ENCODE data around the gene LRRC58.
"Not testable (repeated sequence)": the region's sequence is repeated elsewhere in the genome, so short reads cannot be mapped to it uniquely, and the experiment has no call there.

The LRRC58 gene

DNA sequence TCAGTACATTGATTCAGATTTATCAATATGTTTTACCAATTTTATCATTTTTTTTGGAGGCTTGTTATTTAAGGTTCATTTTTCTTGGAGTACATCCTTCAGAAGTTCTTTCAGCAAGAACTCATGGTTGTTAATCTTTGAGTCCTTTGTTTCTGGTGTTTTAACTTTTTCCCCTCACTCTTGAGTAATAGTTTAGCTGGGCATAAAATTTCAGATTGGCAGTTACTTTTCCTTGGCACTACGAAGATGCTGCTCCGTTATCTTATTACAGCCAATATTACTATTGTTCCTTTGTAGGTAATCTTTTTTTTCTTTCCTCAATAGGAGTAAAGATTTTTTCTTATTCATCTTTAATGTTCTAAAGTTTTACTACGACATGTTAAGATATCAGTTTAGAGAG, 9.8 kb downstream of the LRRC58 start:
- DNase-seq (ENCODE audit: low spot score) = no peak

DNA sequence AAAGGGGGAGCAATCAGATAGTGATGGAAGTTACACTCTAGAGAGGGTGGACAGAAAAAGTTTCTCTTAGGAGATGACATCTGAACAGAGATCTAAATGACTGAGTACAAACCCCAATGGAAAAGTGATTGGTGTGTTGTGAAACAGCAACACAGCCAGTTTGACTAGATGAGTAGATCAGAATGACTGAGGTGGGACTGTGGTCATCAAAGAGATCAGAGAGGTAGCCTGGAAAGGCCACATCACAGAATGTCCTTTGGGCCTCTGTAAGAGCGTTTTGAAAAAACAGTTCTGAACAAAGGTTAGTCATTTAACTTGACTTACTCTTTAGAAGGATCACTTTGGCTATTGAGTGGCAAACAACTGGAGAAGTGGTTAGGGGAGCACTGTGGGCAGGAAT, 10.6 kb downstream of the LRRC58 start:
- no peak for DNase-seq (ENCODE audit: low spot score)

DNA sequence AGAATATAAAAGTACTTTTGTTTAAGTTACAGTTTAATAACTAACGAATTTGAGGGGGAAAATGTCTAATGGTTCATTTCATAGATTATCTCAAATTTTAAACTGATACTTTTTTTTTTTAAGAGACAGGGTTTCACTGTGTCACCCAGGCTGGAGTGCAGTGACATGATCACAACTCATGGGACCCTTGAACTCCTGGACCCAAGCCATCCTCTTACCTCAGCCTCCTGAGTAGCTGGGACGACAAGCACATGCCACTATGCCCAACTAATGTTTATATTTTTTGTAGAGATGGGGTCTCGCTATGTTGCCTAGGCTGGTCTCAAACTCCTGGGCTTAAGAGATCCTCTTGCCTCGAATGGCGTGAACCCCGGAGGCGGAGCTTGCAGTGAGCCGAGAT, 16.5 kb downstream of the LRRC58 start:
- DNase-seq (ENCODE audit: low spot score) = no peak

DNA sequence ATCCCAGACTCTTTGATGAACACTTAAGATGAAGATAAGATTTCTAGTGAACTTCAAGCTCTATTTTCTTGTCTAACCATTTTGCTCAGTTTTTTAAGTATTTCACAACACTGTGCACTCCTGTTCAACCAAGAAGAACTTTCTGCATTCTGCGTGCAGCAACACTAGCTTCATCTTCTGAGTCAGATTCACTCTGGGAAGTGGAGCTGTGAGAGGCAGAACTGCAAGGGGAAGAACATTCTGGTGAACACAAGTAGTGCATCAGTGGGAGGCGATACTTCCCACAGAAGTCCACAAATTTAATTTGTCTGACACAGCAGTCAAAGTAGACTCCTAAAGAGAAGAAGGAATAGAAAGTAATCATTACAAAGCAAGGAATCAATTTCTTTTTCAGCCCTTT, 18.1 kb downstream of the LRRC58 start:
- DNase-seq (ENCODE audit: low spot score) = no peak

DNA sequence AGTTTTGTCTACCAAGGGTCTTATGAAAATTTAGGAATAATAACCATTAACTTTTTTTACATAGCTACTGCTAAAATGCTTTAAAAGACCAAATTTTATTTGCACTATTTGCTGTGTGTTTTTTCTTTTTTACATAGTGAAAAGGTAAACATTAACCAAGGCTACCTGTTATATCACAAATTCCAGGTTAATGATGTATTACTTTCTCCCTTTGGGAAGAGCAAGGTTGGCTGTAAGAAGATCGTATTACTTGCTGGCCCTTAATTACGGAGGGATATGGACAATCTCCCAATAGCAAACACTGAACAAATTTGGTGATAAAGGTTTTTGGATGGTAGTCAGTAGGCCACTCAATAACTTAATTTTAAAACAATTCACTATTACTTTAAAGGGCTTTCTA, 22.4 kb downstream of the LRRC58 start:
- no peak for DNase-seq (ENCODE audit: low spot score)

DNA sequence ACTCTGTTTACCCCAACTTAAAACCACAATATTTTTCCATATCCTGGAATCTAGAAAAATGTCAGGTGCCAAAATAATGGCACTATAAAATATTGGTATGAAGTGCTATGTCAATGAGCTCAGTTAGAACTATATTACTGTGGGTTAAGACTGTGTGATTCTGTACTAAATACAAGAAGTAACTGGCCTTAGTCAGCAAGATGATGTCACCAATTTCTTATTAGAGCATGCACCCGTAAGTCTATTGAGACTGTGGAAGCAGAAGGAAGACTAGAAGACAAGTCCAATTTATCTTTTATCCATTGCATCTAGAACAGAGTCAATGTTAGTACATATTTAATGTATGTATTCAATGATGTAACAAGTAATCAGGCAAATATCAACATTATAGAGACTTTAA, 25.0 kb downstream of the LRRC58 start:
- DNase-seq (ENCODE audit: low spot score) = peak; percentile 38

DNA sequence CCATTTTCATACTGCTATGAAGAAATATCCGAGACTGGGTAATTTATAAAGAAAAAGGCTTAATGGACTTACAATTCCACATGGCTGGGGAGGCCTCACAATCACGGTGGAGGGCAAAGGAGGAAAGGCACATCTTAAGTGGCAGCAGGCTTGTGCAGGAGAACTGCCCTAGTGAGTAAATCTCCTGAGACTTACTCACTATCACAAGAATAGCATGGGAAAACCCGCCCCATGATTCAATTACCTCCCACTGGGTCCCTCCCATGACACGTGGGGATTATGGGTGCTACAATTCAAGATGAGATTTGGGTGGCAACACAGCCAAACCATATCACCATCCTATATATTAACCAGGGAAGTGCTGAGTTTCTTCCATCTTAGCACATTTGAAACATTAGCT, 25.4 kb downstream of the LRRC58 start:
- peak; percentile 14 for DNase-seq (ENCODE audit: low spot score)

DNA sequence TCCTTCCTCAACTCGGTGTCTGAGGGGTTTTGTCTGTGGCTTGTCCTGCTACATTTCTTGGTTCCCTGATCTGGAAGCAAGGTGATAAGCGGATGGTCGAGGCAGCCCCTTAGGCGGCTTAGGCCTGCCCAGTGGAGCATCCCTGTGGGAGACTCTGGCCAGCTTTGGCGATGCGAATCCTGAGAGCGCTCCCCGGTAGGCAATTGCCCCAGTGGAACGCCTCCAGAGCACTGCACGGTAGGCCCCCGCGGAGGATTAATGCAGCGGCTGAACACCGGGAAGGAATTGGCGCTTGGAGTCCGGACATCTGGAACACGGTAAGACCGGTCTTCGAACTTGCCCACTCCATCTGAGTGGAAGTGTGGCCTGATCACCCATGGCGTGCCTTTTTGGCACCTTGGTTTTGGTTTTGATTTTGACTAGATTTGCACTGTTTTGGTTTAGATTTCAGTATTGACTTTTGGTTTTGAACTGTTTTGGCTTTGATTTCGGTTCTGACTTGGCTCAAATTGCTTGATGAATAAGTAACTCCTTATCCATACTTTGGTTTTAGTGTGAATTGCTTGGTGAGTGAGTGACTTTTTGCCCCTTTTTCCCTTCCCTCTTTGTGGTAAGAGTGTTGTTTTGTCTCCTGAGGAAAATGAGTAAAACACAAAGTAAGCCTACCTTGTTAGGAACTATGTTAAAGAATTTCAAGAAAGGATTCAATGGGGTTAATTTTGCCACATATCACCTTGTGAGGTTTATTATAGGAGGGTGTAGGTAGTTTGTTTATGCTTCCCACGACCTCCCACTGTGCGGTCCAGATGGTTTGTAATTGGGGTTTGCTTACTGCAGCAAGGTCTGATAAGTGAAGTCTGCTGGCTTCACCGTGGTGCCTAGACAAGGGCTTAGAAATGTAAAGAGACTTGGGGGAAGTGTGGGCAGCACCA, 37.0 kb downstream of the LRRC58 start:
- DNase-seq (ENCODE audit: low spot score) = no peak

DNA sequence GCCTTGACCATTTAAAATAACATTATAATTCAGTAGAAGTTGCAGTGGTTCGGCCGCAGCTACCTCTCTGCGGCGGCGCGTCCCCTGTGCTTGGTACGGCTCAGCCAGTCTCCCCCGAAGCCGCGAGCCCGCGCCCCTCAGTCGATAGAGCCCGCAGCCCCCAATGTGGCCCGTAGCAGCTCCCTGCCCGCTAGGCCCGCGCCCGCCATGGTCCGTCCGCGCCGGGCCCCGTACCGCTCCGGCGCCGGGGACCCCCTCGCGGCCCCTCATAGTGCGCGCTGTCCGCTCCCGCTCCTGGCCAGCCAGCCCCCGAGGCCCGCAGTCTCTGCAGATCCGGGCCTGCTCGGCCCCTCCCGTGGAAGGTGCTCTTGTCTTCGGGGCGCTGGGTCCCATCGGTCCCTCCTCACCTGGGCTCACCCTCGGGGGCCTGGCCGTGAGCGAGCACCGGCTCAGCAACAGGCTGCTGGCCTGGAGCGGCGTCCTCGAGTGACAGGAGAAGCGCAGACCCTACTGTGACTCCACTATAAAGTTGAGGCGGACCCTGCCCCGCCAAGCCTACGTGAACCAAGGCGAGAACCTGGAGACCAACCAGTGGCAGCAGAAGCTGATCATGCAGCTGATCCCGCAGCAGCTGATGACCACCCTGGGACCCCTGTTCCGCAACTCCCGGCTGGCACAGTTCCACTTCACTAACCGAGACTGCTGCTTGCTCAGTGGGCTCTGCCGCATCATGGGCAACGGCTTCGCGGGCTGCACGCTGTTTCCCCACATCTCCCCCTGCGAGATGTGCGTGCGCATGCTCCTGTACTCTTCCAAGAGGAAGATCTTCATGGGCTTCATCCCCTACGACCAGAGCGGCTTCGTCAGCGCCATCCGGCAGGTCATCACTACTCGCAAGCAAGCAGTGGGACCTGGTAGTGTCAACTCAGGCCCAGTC, 42.4 kb downstream of the LRRC58 start:
- DNase-seq (ENCODE audit: low spot score) = no peak

DNA sequence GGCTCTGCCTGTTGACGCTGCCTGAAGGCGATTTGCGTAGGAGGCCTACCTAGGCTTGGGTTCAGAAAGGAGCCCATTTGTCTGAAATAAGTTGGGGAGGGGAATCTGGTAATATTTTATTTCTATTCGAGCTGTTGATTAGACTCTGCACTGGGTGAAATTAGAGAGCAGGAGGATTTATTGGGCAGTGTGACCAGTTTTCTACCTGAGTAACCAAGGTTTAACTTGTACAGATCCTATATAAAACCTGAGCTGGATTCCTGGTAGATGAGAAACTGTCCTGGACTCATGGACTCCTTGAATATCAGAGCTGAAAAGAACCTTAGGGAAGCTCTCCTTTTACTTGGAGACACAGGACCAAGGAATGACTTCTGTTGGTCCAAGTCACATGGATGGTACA, 44.5 kb downstream of the LRRC58 start:
- DNase-seq (ENCODE audit: low spot score) = no peak

DNA sequence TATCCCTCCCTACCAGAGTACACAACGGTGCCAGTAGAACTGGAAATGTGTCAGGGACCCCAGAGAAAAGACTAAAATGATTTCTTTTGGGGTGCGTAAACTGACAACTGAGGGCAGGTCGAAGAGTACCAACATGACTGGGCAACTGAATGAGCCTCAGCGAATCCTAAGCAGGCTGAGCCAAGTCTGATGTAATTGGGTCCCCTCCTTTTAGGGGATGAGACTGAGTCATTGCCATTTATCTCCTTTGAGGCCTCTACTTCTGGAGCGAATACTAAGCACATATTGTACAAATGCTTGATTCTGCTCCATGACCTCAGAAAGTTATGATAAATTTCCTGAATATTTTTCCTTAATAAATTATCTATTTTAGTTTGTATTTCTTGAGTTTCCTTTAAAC, 46.8 kb downstream of the LRRC58 start:
- no peak for DNase-seq (ENCODE audit: low spot score)

DNA sequence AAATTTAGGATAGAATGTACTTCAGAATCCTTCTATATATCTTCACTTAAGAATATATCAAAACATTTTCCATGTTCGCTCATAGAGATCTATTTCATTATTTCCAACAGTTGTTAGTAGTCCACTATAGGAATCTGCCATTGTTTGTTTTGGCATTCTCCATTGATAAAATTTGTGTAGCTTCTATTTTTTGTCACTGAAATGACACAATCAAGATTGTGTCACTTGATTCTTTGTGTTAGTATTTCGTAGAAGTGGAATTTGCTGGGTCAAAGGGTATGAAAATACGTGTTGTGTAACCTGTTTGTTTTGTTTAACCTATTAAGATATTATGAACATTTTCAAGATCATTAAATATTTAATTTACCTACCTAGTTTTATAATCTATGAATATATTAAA, 48.2 kb downstream of the LRRC58 start:
- DNase-seq (ENCODE audit: low spot score) = no peak

DNA sequence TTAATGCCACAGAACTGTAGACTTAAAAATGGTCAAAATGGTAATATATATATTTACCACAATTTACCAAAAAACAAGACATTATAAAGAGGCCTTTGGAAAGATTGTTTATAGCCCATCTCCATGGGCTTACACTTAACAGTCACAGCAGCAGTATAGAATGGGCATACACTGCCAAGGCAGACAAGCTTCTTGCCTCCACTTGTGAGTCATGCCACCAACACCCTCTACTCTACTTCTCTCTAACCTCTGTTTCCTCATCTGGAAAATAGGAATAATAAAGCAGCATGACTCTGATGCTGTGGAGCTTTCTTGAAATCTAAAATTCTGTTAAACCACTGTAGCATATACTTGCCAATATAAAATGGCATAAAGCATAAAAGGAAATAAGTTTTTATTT, 49.8 kb downstream of the LRRC58 start:
- DNase-seq (ENCODE audit: low spot score) = no peak

DNA sequence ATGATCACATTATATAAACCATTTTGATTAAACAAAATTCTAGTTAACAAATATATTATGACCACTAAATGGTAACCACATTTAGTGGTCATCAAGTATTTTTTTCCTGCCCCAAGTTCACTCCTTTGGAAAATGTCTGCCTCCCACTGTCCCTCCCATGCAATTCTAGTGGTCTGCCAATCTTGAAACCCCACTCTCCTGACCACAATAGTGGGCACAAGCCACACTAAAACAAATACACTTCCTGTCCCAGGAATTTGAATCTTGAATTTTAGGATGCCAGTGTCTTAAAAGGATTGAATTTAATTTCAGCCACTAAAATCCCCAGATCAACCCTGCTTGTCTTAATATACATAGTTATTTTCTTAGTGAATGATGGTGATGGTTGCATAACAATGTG, 50.2 kb downstream of the LRRC58 start:
- DNase-seq (ENCODE audit: low spot score) = no peak

DNA sequence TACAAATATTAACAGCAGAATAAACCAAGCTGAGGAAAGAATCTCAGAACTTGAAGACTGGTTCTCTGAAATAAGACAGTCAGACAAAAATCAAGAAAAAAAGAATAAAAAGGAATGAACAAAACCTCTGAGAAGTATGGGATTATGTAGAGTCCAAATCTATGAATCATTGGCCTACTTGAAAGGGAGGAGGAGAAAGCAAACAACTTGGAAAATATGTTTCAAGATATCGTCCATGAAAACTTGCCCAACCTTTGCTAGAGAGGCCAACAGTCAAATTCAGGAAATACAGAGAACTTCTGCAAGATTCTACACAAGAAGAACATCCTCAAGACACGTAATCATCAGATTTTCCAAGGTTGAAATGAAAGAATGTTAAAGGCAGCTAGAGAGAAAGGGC, 57.6 kb downstream of the LRRC58 start:
- not testable (repeated sequence) for DNase-seq (ENCODE audit: low spot score)

DNA sequence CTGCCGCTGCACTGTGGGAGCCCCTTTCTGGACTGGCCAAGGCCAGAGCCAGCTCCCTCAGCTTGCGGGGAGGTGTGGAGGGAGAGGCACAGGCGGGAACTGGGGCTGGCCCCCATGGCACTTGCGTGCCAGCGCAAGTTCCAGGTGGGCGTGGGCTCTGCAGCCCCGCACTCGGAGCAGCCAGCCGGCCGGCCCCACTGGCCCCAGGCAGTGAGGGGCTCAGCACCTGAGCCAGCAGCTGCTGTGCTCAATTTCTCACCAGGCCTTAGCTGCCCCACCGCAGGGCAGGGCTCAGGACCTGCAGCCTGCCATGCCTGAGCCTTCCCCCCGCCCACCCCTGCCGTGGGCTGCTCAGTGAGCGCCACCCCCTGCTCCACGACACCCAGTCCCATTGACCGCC, 59.5 kb downstream of the LRRC58 start:
- no peak for DNase-seq (ENCODE audit: low spot score)

DNA sequence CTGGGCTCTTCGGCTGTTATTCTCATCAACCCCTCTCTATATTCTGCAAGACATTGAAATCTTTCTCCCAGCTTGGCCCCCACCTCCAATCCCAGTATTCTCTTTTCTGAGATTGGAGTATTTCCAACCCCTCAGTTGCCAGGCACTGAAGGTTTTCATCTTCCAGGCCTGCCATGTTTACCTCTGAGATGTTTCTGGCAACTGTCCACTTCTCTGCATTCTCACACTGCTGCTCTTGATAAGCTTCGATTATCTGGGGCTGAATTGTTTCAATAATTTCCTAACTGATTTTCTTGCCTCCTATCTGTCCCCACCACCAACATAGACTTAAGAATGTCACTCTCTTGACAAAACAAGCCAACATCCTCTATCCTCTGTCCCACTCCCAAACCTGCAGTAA, 62.7 kb downstream of the LRRC58 start:
- DNase-seq (ENCODE audit: low spot score) = no peak

DNA sequence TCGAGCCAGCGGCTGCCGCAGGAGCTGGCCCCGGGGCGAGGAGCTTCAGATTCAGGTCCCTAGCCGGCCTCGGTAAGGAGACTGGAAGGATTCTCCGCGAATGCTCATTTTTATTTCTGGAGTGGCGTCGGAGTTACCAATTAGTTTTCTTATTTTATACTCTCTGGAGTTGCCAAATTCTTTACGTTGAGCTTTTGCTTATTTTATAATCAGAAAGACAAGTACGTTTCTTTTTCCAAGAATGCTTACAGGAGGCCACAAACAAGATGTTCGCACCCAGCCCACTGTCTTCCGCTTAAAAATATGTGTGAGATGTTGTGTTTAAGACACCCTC, 63.7 kb downstream of the LRRC58 start:
- DNase-seq (ENCODE audit: low spot score) = no peak

DNA sequence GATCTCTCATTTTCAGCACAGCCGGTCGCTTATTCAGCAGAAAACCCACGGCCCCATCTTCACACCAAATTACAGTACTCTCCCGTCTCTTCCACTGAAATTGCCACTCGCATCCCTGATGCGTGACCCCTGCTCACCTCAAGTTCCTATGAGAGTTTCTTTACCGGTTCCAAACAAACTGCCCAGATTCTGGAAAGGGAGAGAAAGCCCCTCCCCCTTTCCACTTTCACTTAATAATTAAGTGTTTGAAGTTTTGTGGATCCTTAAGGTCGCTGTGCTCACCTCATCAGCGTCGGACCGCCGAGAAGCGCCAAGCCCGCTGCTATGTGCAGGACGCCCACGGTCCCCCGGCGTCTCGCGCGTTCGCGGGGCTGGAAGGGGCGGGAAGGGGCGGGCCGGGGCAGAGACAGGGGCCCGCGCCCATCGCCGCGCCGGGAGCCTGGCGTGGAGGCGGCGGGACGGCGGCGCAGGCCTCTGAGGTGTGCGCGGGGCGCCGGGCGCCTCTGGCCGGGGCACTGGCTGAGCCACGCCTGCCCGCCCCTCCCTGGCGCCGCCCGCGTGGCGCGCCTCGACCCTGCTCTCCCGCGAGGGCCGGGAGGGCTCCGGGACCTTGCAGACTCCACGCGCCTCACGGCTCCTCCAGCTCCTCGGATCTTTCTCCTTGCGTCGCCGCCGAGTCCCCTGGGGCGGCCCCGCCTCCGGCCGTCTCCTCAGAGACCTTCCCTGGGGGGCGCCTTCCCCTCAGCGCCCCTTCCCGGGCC, 64.2 kb downstream of the LRRC58 start, which contains the start of gene GPR156:
TSS of gene GPR156 (minus strand) at position 476 of the 761 bp plus-strand sequence. CDS start 41,124 bp downstream, outside the sequence.
- no peak for DNase-seq (ENCODE audit: low spot score)

DNA sequence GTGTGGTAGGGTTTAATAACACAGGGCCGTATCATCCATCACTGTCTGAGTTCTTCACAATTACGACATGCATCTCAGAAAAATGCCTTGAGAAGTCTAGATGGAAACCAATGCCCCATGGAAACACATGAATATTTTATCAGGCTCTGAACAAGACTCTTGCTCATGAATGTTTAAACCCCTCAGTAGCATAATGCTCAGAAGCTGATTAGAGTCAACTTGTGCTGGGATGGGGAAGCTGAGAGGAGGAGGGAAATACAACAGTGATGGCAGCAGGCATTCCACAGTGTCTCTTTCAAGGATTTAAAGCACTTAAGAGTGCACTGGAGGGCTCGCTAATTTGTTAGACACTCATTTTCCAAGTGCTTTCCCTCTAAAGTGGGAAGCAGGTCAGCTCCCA, 67.9 kb downstream of the LRRC58 start:
- DNase-seq (ENCODE audit: low spot score) = no peak

DNA sequence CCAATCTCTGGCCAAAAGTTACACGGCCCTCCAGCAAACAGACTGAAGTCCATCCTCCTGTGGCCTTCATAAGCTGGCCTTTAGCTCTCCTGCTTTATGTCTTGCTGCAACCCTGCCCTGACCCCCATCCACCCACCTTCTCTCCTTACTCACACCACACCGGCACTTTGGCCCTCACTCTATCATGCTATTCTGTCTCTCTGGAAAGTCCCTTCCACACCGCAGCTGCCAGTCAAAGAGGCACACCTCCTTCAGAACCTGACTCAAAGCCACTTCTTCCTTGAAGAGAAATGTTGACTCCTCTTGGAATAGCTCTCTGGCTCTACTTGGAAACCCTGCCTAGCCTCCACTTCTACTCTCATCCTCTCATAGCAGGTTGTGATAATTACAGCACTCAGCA, 68.6 kb downstream of the LRRC58 start:
- DNase-seq (ENCODE audit: low spot score) = no peak

DNA sequence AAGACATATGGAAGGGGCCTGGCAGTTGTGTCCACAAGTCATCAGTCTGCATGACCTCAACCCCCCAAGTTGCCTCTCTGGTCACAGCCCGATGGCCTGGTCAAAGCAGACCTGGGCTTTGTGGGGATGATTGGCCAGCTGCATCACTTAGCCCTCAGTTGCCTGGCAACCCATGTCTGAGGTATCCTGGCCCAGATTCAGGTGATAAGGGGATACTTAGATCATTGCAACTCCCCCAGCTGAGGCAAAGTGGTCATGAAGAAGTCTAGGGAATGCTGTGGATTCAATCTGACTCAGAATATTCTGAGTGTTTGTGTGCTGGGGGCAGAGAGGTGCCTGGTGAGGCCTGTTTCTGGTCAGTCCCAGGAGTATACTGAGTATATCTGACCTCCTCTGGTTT, 69.1 kb downstream of the LRRC58 start:
- no peak for DNase-seq (ENCODE audit: low spot score)

Measured in RKO (cell line).